HG03432 (cell line): ENCODE data around the gene EPN3.

Experiments used
- ATAC-seq: cut with Tn5 transposase; IDR thresholded peaks from one replicate; pipeline ENCODE4 v1.9.1; 2021; ENCODE audit warnings: mild to moderate bottlenecking, moderate library complexity; ENCODE audit not compliant: unreplicated experiment

The EPN3 gene

DNA sequence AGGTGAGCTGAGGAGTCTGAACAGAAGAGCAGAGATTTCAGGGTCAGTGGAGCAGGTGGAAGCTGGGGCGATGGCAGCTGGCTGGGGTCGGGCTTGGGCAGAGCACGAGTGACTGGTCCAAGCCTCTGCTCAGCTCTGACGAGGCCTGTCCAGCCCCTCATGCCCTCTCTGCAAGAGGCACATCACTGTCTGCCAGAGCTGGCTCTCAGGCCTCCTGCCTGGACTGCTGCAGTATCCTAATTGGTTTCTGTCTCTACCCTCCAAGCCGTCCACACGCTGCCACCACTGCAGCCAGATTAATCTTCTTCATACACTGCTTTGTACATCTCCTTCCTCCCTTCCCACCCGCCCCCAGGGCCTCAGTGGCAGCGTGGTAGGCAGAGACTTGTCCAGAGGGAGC lies 53.4 kb downstream of the EPN3 start:
- no peak for ATAC-seq

DNA sequence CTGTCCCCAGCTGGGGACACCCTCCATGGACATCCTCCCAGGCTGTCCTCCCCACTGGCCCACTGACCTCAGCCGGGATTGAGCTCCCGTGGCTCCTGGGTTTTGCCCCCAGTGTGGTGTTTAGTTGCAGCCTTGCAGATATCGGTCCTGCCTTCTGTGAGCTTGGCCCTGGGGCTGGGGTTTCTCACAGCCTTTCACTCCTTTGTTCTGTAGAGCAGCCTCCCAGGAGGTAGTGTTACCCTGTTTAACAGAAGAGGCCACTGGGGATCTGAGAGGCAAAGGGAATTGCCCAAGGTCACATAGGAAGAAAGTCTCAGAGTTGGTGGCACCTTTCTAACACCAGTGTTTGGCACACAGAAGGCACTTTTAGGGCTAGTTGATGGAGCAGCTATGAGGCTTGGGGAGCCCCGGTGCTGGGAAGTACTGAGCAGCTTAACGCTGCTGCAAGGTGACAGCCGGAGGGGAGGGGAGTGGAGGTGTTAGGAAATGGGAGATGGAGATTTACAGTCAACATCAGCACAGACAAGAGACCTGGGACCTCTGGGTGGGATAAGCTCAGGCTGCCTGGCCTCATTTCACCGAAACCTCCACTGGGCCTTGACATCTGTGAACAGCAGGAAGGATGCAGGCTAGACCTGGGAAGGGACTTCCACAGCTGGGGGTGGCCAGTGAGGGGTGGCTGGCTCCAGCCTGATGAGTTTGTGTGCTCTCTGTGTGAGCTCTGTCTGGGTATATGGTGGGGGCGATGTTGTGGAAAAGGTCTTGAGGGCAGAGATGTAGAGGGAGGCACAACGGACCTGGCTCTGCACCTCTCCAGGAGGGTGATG lies 54.1 kb downstream of the EPN3 start:
- no peak for ATAC-seq

GRCh38 chr17:50587571-50587970 lies 55.0 kb downstream of the EPN3 start:
- ATAC-seq = no peak

- ATAC-seq = no peak
Observed at GRCh38 chr17:50588391-50589049, 56.0 kb downstream of the EPN3 start.

GRCh38 chr17:50589095-50589705 lies 56.7 kb downstream of the EPN3 start:
- ATAC-seq = no peak

- no peak for ATAC-seq
Observed at GRCh38 chr17:50590946-50591737, 58.6 kb downstream of the EPN3 start.

- no peak for ATAC-seq
Observed at GRCh38 chr17:50593321-50593720, 60.8 kb downstream of the EPN3 start.
